Measurements from ENCODE around the gene FBXO3.

Gene FBXO3

DNA sequence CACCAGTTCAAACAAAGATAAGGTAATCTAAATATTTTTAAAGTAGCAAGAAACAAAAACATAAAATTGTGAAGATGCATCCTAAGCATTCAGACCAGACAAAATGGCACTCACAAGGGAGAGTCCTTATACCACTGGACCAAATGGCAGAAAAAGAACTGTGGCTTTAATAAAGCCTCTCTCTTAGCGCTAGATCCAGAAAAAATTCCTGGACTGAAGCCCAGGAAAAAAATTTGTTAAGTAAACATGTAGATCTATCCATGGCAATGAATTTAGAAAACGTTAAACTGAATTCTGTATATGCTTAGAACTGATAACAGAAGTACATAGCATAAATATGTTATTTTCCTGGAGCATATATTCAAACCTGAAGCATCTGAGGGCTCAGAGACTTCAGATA lies 26.3 kb downstream of the FBXO3 start:
- no peaks in the 10 kb centered on the region for H3K79me1 ChIP-seq (ENCODE audit: low read length)
- no peak for DNase-seq
- H3K4me1 ChIP-seq (ENCODE audit: control insufficient read depth, low read depth, low read length), result no peaks in the 10 kb centered on the region
- H2AK5ac ChIP-seq (ENCODE audit: low read length), result no peak overlapping the region
- no peak overlapping the region for H3K27ac ChIP-seq (ENCODE audit: low read depth, low read length)
- no peak overlapping the region for H4K5ac ChIP-seq (ENCODE audit: low read length)
- no peak overlapping the region for H3K4me2 ChIP-seq (ENCODE audit: low read length)
- H3K56ac ChIP-seq (ENCODE audit: low read length), result no peak overlapping the region
- H3K79me2 ChIP-seq (ENCODE audit: control insufficient read depth, insufficient read depth, low read length), result no peaks in the 10 kb centered on the region
- no peak overlapping the region for H2BK5ac ChIP-seq (ENCODE audit: low read length)
- no peaks in the 10 kb centered on the region for H3K36me3 ChIP-seq (ENCODE audit: control insufficient read depth, insufficient read depth, low read length)
- no peak overlapping the region for H3K4ac ChIP-seq (ENCODE audit: low read depth, low read length)
- H3K9ac ChIP-seq (ENCODE audit: low read length), result no peak overlapping the region
- H3K27me3 ChIP-seq (ENCODE audit: insufficient read depth, low read length, poor library complexity), result no peaks in the 10 kb centered on the region
- no peak overlapping the region for H3K23ac ChIP-seq (ENCODE audit: low read length)
- no CpG with 5 or more reads among the region's 2 CpGs for WGBS (ENCODE audit: extremely low coverage, insufficient coverage, low lambda C conversion rate)
- no peak overlapping the region for H2BK15ac ChIP-seq (replicated peaks; ENCODE audit: low read depth)
- no peak overlapping the region for H3K18ac ChIP-seq (ENCODE audit: low read length)
- no peak overlapping the region for H2BK120ac ChIP-seq (ENCODE audit: low read depth, low read length)
- no peak overlapping the region for H3K4me3 ChIP-seq (ENCODE audit: low read length)
- no peak overlapping the region for H4K8ac ChIP-seq (ENCODE audit: low read depth, low read length)

DNA sequence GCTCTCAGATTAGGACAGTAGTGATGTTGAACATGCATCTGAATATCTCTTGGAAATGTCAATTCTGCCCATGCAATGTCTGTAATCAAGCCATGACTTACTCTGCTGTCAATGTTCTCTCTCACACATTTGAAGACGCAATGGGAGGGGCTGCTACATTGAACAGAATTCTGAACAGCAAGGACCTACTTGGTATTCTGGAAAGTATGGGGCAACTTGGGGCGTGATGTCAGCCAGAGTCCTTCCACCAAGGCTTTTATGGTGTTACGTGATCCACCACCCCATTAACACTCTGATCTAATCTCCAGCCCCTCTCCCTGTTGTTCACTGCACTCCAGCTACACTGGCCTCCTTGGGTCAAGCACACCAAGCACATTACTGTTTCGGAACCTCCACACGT lies 31.0 kb downstream of the FBXO3 start:
- H3K56ac ChIP-seq (ENCODE audit: low read length), result no peak overlapping the region
- DNase-seq, result peak; percentile 25
- H4K8ac ChIP-seq (ENCODE audit: low read depth, low read length), result no peak overlapping the region
- H2BK120ac ChIP-seq (ENCODE audit: low read depth, low read length), result no peak overlapping the region
- no peaks in the 10 kb centered on the region for H3K27me3 ChIP-seq (ENCODE audit: insufficient read depth, low read length, poor library complexity)
- no CpG with 5 or more reads among the region's 5 CpGs for WGBS (ENCODE audit: extremely low coverage, insufficient coverage, low lambda C conversion rate)
- no peak overlapping the region for H3K9ac ChIP-seq (ENCODE audit: low read length)
- no peaks in the 10 kb centered on the region for H3K79me2 ChIP-seq (ENCODE audit: control insufficient read depth, insufficient read depth, low read length)
- no peak overlapping the region for H3K27ac ChIP-seq (ENCODE audit: low read depth, low read length)
- no peak overlapping the region for H3K23ac ChIP-seq (ENCODE audit: low read length)
- no peaks in the 10 kb centered on the region for H3K79me1 ChIP-seq (ENCODE audit: low read length)
- no peaks in the 10 kb centered on the region for H3K4me1 ChIP-seq (ENCODE audit: control insufficient read depth, low read depth, low read length)
- H2AK5ac ChIP-seq (ENCODE audit: low read length), result no peak overlapping the region
- H3K4me2 ChIP-seq (ENCODE audit: low read length), result no peak overlapping the region
- no peak overlapping the region for H3K4me3 ChIP-seq (ENCODE audit: low read length)
- no peak overlapping the region for H4K5ac ChIP-seq (ENCODE audit: low read length)
- no peak overlapping the region for H2BK5ac ChIP-seq (ENCODE audit: low read length)
- no peak overlapping the region for H2BK15ac ChIP-seq (replicated peaks; ENCODE audit: low read depth)
- H3K4ac ChIP-seq (ENCODE audit: low read depth, low read length), result no peak overlapping the region
- no peaks in the 10 kb centered on the region for H3K36me3 ChIP-seq (ENCODE audit: control insufficient read depth, insufficient read depth, low read length)
- no peak overlapping the region for H3K18ac ChIP-seq (ENCODE audit: low read length)

DNA sequence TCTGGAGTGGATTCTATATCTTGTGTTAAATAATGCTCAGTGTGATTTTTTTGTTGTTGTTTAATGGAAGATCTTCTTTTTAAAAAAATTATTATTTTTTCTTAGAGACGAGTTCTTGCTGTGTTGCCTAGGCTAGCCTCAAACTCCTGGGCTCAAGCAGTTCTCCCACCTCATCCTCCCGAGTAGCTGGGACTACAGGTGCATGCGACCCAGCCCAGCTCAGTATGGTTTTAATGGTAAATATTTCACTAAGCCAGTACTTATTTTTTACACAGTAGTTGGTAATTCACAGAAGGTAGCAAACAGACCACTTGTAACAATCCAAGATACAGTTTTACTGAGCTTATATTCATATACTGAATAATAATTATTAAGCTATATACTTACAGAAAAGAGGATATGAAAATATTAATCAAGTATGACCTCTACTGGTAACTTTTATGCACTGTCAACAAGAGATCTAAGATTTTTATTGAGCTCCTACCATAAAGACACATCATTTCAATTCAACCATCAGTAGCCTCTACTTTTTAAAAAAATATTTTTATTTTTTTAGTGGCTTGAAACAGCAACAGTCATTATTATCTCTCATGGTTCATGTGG lies 32.0 kb downstream of the FBXO3 start:
- Histone ChIP-seq H3K79me2 (ENCODE audit: control insufficient read depth, insufficient read depth, low read length) (no peaks in the 10 kb centered on the region), H3K4me1 (ENCODE audit: control insufficient read depth, low read depth, low read length) (no peaks in the 10 kb centered on the region), H3K4ac (ENCODE audit: low read depth, low read length) (no peak overlapping the region), H2BK15ac (replicated peaks; ENCODE audit: low read depth) (no peak overlapping the region), H2AK5ac (ENCODE audit: low read length) (no peak overlapping the region), H4K5ac (ENCODE audit: low read length) (no peak overlapping the region), H3K27ac (ENCODE audit: low read depth, low read length) (no peak overlapping the region), H3K23ac (ENCODE audit: low read length) (no peak overlapping the region), H2BK120ac (ENCODE audit: low read depth, low read length) (no peak overlapping the region), H4K8ac (ENCODE audit: low read depth, low read length) (no peak overlapping the region), H3K18ac (ENCODE audit: low read length) (no peak overlapping the region), H3K4me3 (ENCODE audit: low read length) (no peak overlapping the region), H3K27me3 (ENCODE audit: insufficient read depth, low read length, poor library complexity) (no peaks in the 10 kb centered on the region), H2BK5ac (ENCODE audit: low read length) (no peak overlapping the region), H3K4me2 (ENCODE audit: low read length) (no peak overlapping the region), H3K79me1 (ENCODE audit: low read length) (no peaks in the 10 kb centered on the region), H3K56ac (ENCODE audit: low read length) (no peak overlapping the region), H3K9ac (ENCODE audit: low read length) (no peak overlapping the region), H3K36me3 (ENCODE audit: control insufficient read depth, insufficient read depth, low read length) (no peaks in the 10 kb centered on the region)
- WGBS (ENCODE audit: extremely low coverage, insufficient coverage, low lambda C conversion rate), result no CpG with 5 or more reads among the region's 3 CpGs
- no peak for DNase-seq

DNA sequence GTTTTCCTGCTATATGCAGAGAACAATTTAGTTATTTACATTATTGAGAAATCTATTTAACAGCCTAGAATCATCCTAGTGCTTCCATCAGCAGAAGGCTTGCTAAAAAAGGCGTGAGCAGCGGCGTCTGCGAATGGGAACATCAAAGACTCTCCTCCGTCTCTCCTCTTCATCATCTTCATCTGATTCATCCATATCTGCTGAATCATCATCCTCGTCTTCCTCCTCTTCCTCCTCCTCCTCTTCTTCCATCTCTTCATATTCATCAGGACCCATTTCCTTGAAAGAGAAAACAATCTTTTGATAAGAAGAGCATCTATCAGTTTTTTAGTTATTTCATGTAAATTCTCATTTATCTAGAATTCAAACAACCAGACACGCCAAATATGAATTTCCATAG lies 32.5 kb downstream of the FBXO3 start:
- no peaks in the 10 kb centered on the region for H3K79me1 ChIP-seq (ENCODE audit: low read length)
- no peak overlapping the region for H3K56ac ChIP-seq (ENCODE audit: low read length)
- no peak overlapping the region for H4K5ac ChIP-seq (ENCODE audit: low read length)
- no peak for DNase-seq
- H3K4me3 ChIP-seq (ENCODE audit: low read length), result no peak overlapping the region
- no peaks in the 10 kb centered on the region for H3K36me3 ChIP-seq (ENCODE audit: control insufficient read depth, insufficient read depth, low read length)
- no peak overlapping the region for H2BK120ac ChIP-seq (ENCODE audit: low read depth, low read length)
- no peak overlapping the region for H2BK5ac ChIP-seq (ENCODE audit: low read length)
- H2BK15ac ChIP-seq (replicated peaks; ENCODE audit: low read depth), result no peak overlapping the region
- H3K27ac ChIP-seq (ENCODE audit: low read depth, low read length), result no peak overlapping the region
- no peak overlapping the region for H2AK5ac ChIP-seq (ENCODE audit: low read length)
- no peak overlapping the region for H3K18ac ChIP-seq (ENCODE audit: low read length)
- H4K8ac ChIP-seq (ENCODE audit: low read depth, low read length), result no peak overlapping the region
- no peak overlapping the region for H3K4me2 ChIP-seq (ENCODE audit: low read length)
- H3K79me2 ChIP-seq (ENCODE audit: control insufficient read depth, insufficient read depth, low read length), result no peaks in the 10 kb centered on the region
- no peak overlapping the region for H3K23ac ChIP-seq (ENCODE audit: low read length)
- WGBS (ENCODE audit: extremely low coverage, insufficient coverage, low lambda C conversion rate), result 100% methylated on average over 1 of the region's 7 CpGs
- H3K4ac ChIP-seq (ENCODE audit: low read depth, low read length), result no peak overlapping the region
- no peaks in the 10 kb centered on the region for H3K27me3 ChIP-seq (ENCODE audit: insufficient read depth, low read length, poor library complexity)
- H3K4me1 ChIP-seq (ENCODE audit: control insufficient read depth, low read depth, low read length), result peaks cover under 1% of the 10 kb centered on the region
- H3K9ac ChIP-seq (ENCODE audit: low read length), result no peak overlapping the region

DNA sequence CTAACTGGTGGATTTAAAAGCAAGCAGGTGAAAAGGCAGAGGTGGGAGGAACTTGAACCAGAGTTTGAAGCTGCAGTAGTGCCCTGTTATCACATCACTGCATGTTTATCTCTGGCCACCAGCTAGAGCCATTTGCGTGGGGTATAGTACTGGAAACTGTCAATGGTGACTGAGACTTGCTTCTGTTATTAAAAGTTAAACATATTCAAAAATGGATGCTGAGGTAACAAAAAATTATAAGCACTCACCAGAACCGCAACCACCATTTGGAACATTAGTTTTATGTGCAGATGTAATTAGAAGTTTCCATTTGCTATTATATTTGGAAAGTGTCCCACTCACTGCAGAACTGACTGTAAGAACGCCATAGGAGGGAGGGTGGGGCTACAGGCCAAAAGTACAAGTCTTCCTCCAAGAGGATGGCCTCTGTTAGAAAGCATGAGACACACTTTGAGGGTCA lies 36.9 kb downstream of the FBXO3 start:
- Histone ChIP-seq H3K36me3 (ENCODE audit: control insufficient read depth, insufficient read depth, low read length) (no peaks in the 10 kb centered on the region), H3K27ac (ENCODE audit: low read depth, low read length) (no peak overlapping the region)
- no CpG with 5 or more reads among the region's 3 CpGs for WGBS (ENCODE audit: extremely low coverage, insufficient coverage, low lambda C conversion rate)

More for the DNA sequence above, 36.9 kb downstream of the FBXO3 start:
- Histone ChIP-seq H3K79me2 (ENCODE audit: control insufficient read depth, insufficient read depth, low read length) (peaks cover 4% of the 10 kb centered on the region), H3K23ac (ENCODE audit: low read length) (no peak overlapping the region), H2BK5ac (ENCODE audit: low read length) (no peak overlapping the region), H3K79me1 (ENCODE audit: low read length) (peaks cover 5% of the 10 kb centered on the region), H3K4me3 (ENCODE audit: low read length) (no peak overlapping the region), H3K18ac (ENCODE audit: low read length) (no peak overlapping the region), H4K8ac (ENCODE audit: low read depth, low read length) (no peak overlapping the region), H3K9ac (ENCODE audit: low read length) (no peak overlapping the region), H2BK15ac (replicated peaks; ENCODE audit: low read depth) (no peak overlapping the region), H3K56ac (ENCODE audit: low read length) (peak overlapping the region; percentile 59), H3K27me3 (ENCODE audit: insufficient read depth, low read length, poor library complexity) (no peaks in the 10 kb centered on the region), H3K4ac (ENCODE audit: low read depth, low read length) (no peak overlapping the region), H2AK5ac (ENCODE audit: low read length) (no peak overlapping the region), H3K4me1 (ENCODE audit: control insufficient read depth, low read depth, low read length) (peaks cover 4% of the 10 kb centered on the region), H2BK120ac (ENCODE audit: low read depth, low read length) (no peak overlapping the region), H3K4me2 (ENCODE audit: low read length) (no peak overlapping the region), H4K5ac (ENCODE audit: low read length) (no peak overlapping the region)
- no peak for DNase-seq

All from mesendoderm (in vitro differentiated cells).